Nephron progenitor cell (in vitro differentiated cells): ENCODE results near the gene PDXP.
A peak's percentile ranks its signal among the peaks of the same experiment; 100 is the strongest.

Experiments
- DNase-seq: peaks from one replicate; pipeline ENCODE4 v3.0.0; 2021
- H3K27ac Mint-ChIP-seq: 2 replicates; pipeline ENCODE4 v1.8.0; 2021; ENCODE audit warnings: mild to moderate bottlenecking, moderate library complexity, mixed read lengths
- H3K27me3 Mint-ChIP-seq: 2 replicates; pipeline ENCODE4 v1.8.0; 2021; ENCODE audit warnings: mild to moderate bottlenecking, low read depth, mixed read lengths; ENCODE audit not compliant: poor library complexity
- H3K36me3 Mint-ChIP-seq: 2 replicates; pipeline ENCODE4 v1.8.0; 2021; ENCODE audit warnings: low read depth, mixed read lengths
- H3K4me1 Mint-ChIP-seq: 2 replicates; pipeline ENCODE4 v1.8.0; 2021; ENCODE audit warnings: mixed read lengths
- H3K4me3 Mint-ChIP-seq: 2 replicates; pipeline ENCODE4 v1.8.0; 2021; ENCODE audit warnings: mild to moderate bottlenecking, moderate library complexity, mixed read lengths
- H3K9me3 Mint-ChIP-seq: 2 replicates; pipeline ENCODE4 v1.8.0; 2021; ENCODE audit warnings: mild to moderate bottlenecking, moderate library complexity, mixed read lengths
- TF ChIP-seq, protein P1 (sequence below): fragments of 200-600 bp; sonication (generic); IDR thresholded peaks from 2 replicates; pipeline ENCODE4 v1.5.0; 2021; ENCODE audit warnings: antibody characterized with exemption

PDXP gene

DNA sequence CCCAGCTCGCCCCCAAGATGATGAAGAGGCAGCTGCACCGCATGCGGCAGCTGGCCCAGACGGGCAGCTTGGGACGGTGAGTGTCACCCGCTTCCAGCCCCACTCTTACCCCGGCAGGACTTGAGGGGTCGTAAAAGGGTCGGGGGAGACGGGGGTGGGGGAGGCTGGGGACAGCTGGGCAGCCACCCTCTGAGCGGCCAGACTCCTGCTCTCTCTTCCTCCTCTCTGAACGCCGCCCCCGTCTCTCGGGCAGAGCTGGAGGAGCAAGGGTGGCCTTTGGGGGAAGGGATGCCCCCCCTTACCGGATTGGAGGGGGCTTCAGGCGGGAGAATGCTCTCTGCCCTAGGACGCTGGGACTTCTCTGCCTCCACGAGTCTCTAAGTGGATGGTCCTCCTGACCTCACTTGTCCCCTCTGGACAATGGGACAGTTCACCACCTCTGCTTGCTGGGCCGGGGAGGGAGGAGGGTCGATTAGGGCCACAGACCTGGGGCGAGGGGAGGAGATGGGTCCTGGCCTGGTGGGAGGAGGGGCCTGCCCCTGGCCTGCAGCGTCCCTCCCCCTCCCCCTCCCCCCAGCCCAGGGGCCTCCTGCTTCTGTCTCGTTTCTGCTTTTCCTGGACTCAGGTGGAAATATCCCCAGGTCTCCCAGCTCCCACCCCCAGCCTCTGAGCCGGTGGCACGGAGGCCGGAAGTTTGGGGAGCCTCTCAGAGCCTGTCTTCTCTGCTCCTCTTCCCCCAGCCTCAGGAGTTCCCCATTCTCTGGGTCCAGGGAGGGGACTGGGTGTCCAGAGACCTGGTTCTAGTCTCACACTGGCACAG lies 18.5 kb upstream of the PDXP start:
- Mint-ChIP-seq H3K27ac (no peak overlapping the region), H3K27me3 (no peaks in the 10 kb centered on the region), H3K36me3 (peaks cover 8% of the 10 kb centered on the region), H3K9me3 (no peaks in the 10 kb centered on the region), H3K4me3 (peak overlapping the region; percentile 85), H3K4me1 (peaks cover 57% of the 10 kb centered on the region)
- TF ChIP-seq, protein P1, sequence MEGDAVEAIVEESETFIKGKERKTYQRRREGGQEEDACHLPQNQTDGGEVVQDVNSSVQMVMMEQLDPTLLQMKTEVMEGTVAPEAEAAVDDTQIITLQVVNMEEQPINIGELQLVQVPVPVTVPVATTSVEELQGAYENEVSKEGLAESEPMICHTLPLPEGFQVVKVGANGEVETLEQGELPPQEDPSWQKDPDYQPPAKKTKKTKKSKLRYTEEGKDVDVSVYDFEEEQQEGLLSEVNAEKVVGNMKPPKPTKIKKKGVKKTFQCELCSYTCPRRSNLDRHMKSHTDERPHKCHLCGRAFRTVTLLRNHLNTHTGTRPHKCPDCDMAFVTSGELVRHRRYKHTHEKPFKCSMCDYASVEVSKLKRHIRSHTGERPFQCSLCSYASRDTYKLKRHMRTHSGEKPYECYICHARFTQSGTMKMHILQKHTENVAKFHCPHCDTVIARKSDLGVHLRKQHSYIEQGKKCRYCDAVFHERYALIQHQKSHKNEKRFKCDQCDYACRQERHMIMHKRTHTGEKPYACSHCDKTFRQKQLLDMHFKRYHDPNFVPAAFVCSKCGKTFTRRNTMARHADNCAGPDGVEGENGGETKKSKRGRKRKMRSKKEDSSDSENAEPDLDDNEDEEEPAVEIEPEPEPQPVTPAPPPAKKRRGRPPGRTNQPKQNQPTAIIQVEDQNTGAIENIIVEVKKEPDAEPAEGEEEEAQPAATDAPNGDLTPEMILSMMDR: no peak
- DNase-seq: peak; percentile 48

DNA sequence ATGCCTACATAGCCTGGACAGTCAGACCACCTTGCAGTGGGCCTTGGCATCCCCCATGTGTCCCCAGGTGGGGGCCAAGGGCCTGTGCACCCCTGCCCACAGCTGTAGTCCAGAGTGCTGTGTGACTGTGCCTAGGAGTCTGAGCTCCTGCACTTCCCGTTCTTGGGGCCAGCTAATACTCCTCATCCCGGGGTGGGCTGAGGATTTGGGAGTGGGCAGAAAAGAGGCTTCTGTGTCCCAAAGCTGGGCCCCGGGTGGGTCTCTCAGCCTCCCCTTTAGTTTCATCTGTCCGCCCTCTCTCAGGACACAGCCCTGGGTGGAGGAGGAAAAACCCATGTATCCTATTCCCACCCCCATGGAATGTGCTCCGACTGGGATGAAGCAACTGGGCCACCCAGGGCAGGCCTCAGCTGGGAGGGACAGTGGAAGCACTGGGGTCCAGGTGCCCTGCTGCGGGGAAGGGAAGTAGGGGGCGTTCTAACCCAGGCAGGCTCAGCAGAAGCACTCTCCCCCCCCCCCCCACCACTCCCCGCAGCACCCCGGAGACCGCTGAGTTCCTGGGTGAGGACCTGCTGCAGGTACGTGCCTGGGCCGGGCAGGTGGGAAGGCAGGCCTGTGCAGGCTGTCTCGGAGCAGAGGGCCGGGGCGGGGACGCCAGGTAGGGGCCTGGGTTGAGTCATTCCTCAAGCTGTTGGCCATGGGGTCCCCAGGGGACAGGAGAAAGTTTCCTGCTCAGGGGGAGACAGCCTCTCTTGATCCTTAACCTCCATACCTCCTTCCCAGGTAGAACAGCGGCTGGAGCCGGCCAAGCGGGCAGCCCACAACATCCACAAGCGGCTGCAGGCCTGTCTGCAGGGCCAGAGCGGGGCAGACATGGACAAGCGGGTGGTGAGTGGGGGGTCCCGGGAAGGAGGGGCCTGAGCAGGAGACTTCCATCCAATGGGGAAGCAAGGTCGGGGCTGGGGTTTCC lies 17.6 kb upstream of the PDXP start:
- Mint-ChIP-seq H3K27me3 (no peaks in the 10 kb centered on the region), H3K27ac (no peak overlapping the region), H3K9me3 (no peaks in the 10 kb centered on the region), H3K4me3 (peak overlapping the region; percentile 85), H3K36me3 (peaks cover 13% of the 10 kb centered on the region), H3K4me1 (peaks cover 48% of the 10 kb centered on the region)
- no peak for DNase-seq
- TF ChIP-seq, protein P1: no peak

DNA sequence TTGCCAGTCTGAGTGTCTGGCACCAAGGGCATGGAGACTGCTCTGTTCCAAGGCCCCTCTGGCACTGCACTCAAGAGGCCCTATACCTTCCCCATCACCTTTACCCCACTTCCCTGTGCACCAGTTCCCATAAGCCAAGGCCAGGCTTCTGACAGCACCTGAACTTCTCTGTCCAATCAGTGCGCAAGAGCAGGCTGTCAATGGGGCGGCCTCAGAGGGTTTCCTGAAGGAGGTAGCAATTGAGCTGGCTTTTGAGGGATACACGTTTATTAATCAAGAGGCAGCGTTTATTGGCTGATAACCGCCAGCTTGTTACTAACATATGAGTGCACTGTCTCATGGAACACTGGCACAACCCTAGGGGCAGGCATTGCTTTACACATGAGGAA lies 17.0 kb upstream of the PDXP start:
- Mint-ChIP-seq H3K4me1 (peaks cover 41% of the 10 kb centered on the region), H3K4me3 (peak overlapping the region; percentile 13), H3K9me3 (no peaks in the 10 kb centered on the region), H3K27me3 (no peaks in the 10 kb centered on the region), H3K36me3 (peaks cover 13% of the 10 kb centered on the region), H3K27ac (no peak overlapping the region)
- no peak for DNase-seq
- TF ChIP-seq, protein P1: no peak

DNA sequence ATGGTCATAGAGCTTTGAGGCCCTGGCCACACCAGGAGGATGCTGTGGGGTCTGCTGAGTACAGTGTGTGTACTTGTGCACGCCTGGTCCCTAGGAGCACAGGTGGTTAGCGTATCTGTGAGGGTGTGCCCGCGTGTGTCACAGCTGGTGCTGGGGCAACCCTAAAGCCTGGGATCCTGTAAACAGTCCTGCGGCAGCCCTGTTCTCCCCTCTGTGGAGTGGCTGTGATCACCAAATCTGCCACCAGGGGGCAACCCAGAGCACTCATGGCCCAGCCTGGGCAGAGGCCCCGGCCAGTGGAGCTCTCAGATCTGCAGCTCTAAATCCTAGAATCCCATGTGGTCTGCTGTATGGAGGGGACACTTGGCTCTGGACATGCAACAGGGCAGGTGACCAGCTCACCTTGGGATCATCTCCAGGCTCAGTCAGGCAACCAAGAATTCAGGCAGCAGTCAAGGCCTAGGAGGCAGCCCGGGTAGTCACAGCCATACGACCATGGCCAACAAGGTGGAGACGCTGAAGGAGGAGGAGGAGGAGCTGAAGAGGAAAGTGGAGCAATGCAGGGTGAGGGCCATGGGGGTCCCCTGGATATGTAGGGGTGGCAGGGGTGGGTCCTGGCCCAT lies 15.2 kb upstream of the PDXP start:
- Mint-ChIP-seq H3K27me3 (no peaks in the 10 kb centered on the region), H3K9me3 (no peaks in the 10 kb centered on the region), H3K36me3 (peaks cover 15% of the 10 kb centered on the region), H3K4me1 (peaks cover 24% of the 10 kb centered on the region), H3K4me3 (no peak overlapping the region), H3K27ac (peak overlapping the region; percentile 91)
- peak; percentile 95 for DNase-seq
- TF ChIP-seq, protein P1: peak; percentile 91

DNA sequence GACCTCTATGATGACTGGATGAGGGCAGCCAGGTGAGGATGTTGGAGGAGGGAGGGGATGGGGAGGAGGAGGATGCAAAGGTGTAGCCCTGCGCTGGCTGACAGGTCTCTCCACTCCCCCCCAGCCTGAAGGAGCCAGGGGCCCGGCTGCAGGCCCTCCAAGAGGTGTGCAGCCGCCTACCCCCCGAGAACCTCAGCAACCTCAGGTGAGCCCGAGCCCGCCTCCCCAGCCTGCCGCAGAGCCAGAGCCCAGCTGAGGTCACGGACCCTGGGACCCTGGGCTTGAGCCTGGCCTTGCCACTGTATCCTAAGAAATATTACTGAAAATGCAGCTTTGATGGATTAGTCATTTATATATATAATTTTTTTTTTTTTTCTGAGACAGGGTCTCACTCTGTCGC lies 11.2 kb upstream of the PDXP start:
- Mint-ChIP-seq H3K4me3 (no peak overlapping the region), H3K9me3 (no peaks in the 10 kb centered on the region), H3K36me3 (peaks cover 34% of the 10 kb centered on the region), H3K27me3 (no peaks in the 10 kb centered on the region), H3K4me1 (peaks cover 7% of the 10 kb centered on the region), H3K27ac (no peak overlapping the region)
- DNase-seq: no peak
- TF ChIP-seq, protein P1: no peak
